Activated naive CD8-positive, alpha-beta T cell treated with anti-CD3 and anti-CD28 coated beads, Interleukin-2, amount 10 ng/mL, durations not matched to agents 7 days and 5 days (primary cell): ENCODE measurements around the gene SGPP1. TPM values are rescaled to one million over a fixed set of nuclear protein-coding genes. Genes with fewer than 3 reads are reported as not detected.
A peak's percentile ranks its signal among the peaks of the same experiment; 100 is the strongest.
"Not testable (repeated sequence)": the region's sequence is repeated elsewhere in the genome, so short reads cannot be mapped to it uniquely, and the experiment has no call there.

Experiments used
- ATAC-seq: fragments of 150-1000 bp; cut with Tn5 transposase; one replicate; pipeline ENCODE4 v1.10.0; 2021; ENCODE audit warnings: low read depth, moderate library complexity
- POLR2A ChIA-PET: fragments of 350-600 bp; sonication (Branson Sonifier 250); formaldehyde crosslinking; loops from one replicate; lab custom pipeline; 2021; ENCODE audit warnings: antibody characterized with exemption; lab: Charles Lee
- DNase-seq: peaks from one replicate; pipeline ENCODE4 v3.0.0; 2021
- H3K27ac Mint-ChIP-seq: one replicate; pipeline ENCODE4 v1.8.0; 2022; ENCODE audit warnings: mild to moderate bottlenecking, mixed read lengths
- H3K27me3 Mint-ChIP-seq: one replicate; pipeline ENCODE4 v1.8.0; 2022; ENCODE audit warnings: mild to moderate bottlenecking, moderate library complexity, mixed read lengths
- H3K36me3 Mint-ChIP-seq: one replicate; pipeline ENCODE4 v1.8.0; 2021; ENCODE audit warnings: mild to moderate bottlenecking, mixed read lengths
- H3K4me1 Mint-ChIP-seq: one replicate; pipeline ENCODE4 v1.8.0; 2021; ENCODE audit warnings: mixed read lengths
- H3K4me3 Mint-ChIP-seq: one replicate; pipeline ENCODE4 v1.8.0; 2022; ENCODE audit warnings: mild to moderate bottlenecking, moderate library complexity, mixed read lengths
- H3K9me3 Mint-ChIP-seq: one replicate; pipeline ENCODE4 v1.8.0; 2021; ENCODE audit warnings: mixed read lengths
- total RNA-seq, 2 experiments: library from RNA; stranded (reverse); gene quantifications; one replicate each; pipeline ENCODE4 v1.2.3, GENCODE V29; 2021

The SGPP1 gene
- total RNA-seq, 2 experiments from 2014 or later = 14.7 to 15.7 TPM

GRCh38 chr14:63713764-63714163 lies 14.1 kb downstream of the SGPP1 start:
- Mint-ChIP-seq H3K9me3 (peaks cover 9% of the 10 kb centered on the region), H3K27ac (no peak overlapping the region), H3K27me3 (no peaks in the 10 kb centered on the region), H3K36me3 (peaks cover 35% of the 10 kb centered on the region), H3K4me1 (peaks cover 19% of the 10 kb centered on the region), H3K4me3 (no peak overlapping the region)
- POLR2A ChIA-PET = interaction anchor here (1.8 kb wide), 1 partner anchor 12 kb away, joined by 6 read pairs; no protein-coding TSS in a partner anchor
- ATAC-seq (no peak), DNase-seq (no peak)

GRCh38 chr14:63713058-63713457 lies 14.8 kb downstream of the SGPP1 start:
- H3K4me1 Mint-ChIP-seq = peaks cover 19% of the 10 kb centered on the region
- H3K27ac Mint-ChIP-seq = peak overlapping the region; percentile 74
- no peaks in the 10 kb centered on the region for H3K27me3 Mint-ChIP-seq
- peaks cover 33% of the 10 kb centered on the region for H3K36me3 Mint-ChIP-seq
- H3K9me3 Mint-ChIP-seq = peaks cover 8% of the 10 kb centered on the region
- ATAC-seq (no peak), DNase-seq (no peak)
- peak overlapping the region; percentile 5 for H3K4me3 Mint-ChIP-seq
- POLR2A ChIA-PET = interaction anchor here (1.4 to 1.8 kb wide), 2 partner anchors 13 to 14 kb away, joined by 6 to 10 read pairs; partner anchors contain the start of gene SGPP1

- no peak for ATAC-seq
- Mint-ChIP-seq H3K27me3 (no peaks in the 10 kb centered on the region), H3K36me3 (peaks cover 28% of the 10 kb centered on the region), H3K9me3 (peaks cover 4% of the 10 kb centered on the region), H3K4me3 (peak overlapping the region; percentile 73), H3K4me1 (peaks cover 19% of the 10 kb centered on the region), H3K27ac (peak overlapping the region; percentile 87)
- POLR2A ChIA-PET = interaction anchor here (0.7 to 1.4 kb wide), 2 partner anchors 15 to 21 kb away, joined by 3 to 10 read pairs; partner anchors contain the start of gene SGPP1
- no peak for DNase-seq
Observed at GRCh38 chr14:63712123-63712522, 15.7 kb downstream of the SGPP1 start.

GRCh38 chr14:63710497-63710896 lies 17.4 kb downstream of the SGPP1 start:
- Mint-ChIP-seq H3K36me3 (peaks cover 19% of the 10 kb centered on the region), H3K4me1 (peaks cover 19% of the 10 kb centered on the region), H3K27me3 (no peaks in the 10 kb centered on the region), H3K27ac (no peak overlapping the region), H3K4me3 (no peak overlapping the region), H3K9me3 (no peaks in the 10 kb centered on the region)
- no peak for DNase-seq
- no peak for ATAC-seq
- POLR2A ChIA-PET = interaction anchor here (0.9 to 1.3 kb wide), 2 partner anchors 10 to 16 kb away, joined by 3 to 4 read pairs; no protein-coding TSS in a partner anchor

- Mint-ChIP-seq H3K36me3 (peaks cover 20% of the 10 kb centered on the region), H3K9me3 (no peaks in the 10 kb centered on the region), H3K27me3 (no peaks in the 10 kb centered on the region), H3K4me3 (no peak overlapping the region), H3K27ac (no peak overlapping the region), H3K4me1 (peaks cover 19% of the 10 kb centered on the region)
- DNase-seq (no peak), ATAC-seq (no peak)
- POLR2A ChIA-PET = interaction anchor here (1.3 kb wide), 1 partner anchor 17 kb away, joined by 4 read pairs; no protein-coding TSS in a partner anchor
Observed at GRCh38 chr14:63709589-63709988, 18.3 kb downstream of the SGPP1 start.

GRCh38 chr14:63707216-63707615 lies 20.6 kb downstream of the SGPP1 start:
- peaks cover 13% of the 10 kb centered on the region for H3K36me3 Mint-ChIP-seq
- no peak for ATAC-seq
- no peak for DNase-seq
- POLR2A ChIA-PET = interaction anchor here (0.7 kb wide), 1 partner anchor 11 kb away, joined by 3 read pairs; no protein-coding TSS in a partner anchor
- no peak overlapping the region for H3K4me3 Mint-ChIP-seq
- H3K4me1 Mint-ChIP-seq = peaks cover 7% of the 10 kb centered on the region
- no peaks in the 10 kb centered on the region for H3K9me3 Mint-ChIP-seq
- no peak overlapping the region for H3K27ac Mint-ChIP-seq
- no peaks in the 10 kb centered on the region for H3K27me3 Mint-ChIP-seq

GRCh38 chr14:63705561-63706070 lies 22.2 kb downstream of the SGPP1 start:
- H3K27me3 Mint-ChIP-seq = no peaks in the 10 kb centered on the region
- H3K4me3 Mint-ChIP-seq = no peak overlapping the region
- POLR2A ChIA-PET = no interaction called here
- H3K36me3 Mint-ChIP-seq = peaks cover 18% of the 10 kb centered on the region
- DNase-seq (no peak), ATAC-seq (no peak)
- no peaks in the 10 kb centered on the region for H3K9me3 Mint-ChIP-seq
- H3K27ac Mint-ChIP-seq = no peak overlapping the region
- peaks cover 8% of the 10 kb centered on the region for H3K4me1 Mint-ChIP-seq

- H3K9me3 Mint-ChIP-seq, H3K27ac Mint-ChIP-seq, H3K4me3 Mint-ChIP-seq, POLR2A ChIA-PET, DNase-seq, ATAC-seq, H3K27me3 Mint-ChIP-seq: not testable (repeated sequence)
- peaks cover 34% of the 10 kb centered on the region for H3K36me3 Mint-ChIP-seq
- H3K4me1 Mint-ChIP-seq = peaks cover 14% of the 10 kb centered on the region
Observed at GRCh38 chr14:63702530-63702929, 25.3 kb downstream of the SGPP1 start.

- POLR2A ChIA-PET = no interaction called here
- H3K36me3 Mint-ChIP-seq = peaks cover 39% of the 10 kb centered on the region
- no peaks in the 10 kb centered on the region for H3K27me3 Mint-ChIP-seq
- H3K27ac Mint-ChIP-seq = no peak overlapping the region
- no peak for ATAC-seq
- no peaks in the 10 kb centered on the region for H3K9me3 Mint-ChIP-seq
- DNase-seq = no peak
- peaks cover 20% of the 10 kb centered on the region for H3K4me1 Mint-ChIP-seq
- no peak overlapping the region for H3K4me3 Mint-ChIP-seq
Observed at GRCh38 chr14:63701606-63702299, 26.1 kb downstream of the SGPP1 start.

- ATAC-seq (no peak), DNase-seq (no peak)
- no peaks in the 10 kb centered on the region for H3K27me3 Mint-ChIP-seq
- POLR2A ChIA-PET = interaction anchor here (0.6 kb wide), 1 partner anchor 14 kb away, joined by 4 read pairs; no protein-coding TSS in a partner anchor
- H3K36me3 Mint-ChIP-seq = peaks cover 26% of the 10 kb centered on the region
- H3K4me1 Mint-ChIP-seq = peaks cover 8% of the 10 kb centered on the region
- no peak overlapping the region for H3K4me3 Mint-ChIP-seq
- no peaks in the 10 kb centered on the region for H3K9me3 Mint-ChIP-seq
- no peak overlapping the region for H3K27ac Mint-ChIP-seq
Observed at GRCh38 chr14:63692310-63693020, 35.4 kb downstream of the SGPP1 start.

GRCh38 chr14:63689132-63689531 lies 38.7 kb downstream of the SGPP1 start:
- ATAC-seq = no peak
- POLR2A ChIA-PET = no interaction called here
- H3K27me3 Mint-ChIP-seq = no peaks in the 10 kb centered on the region
- peaks cover 3% of the 10 kb centered on the region for H3K4me1 Mint-ChIP-seq
- H3K27ac Mint-ChIP-seq = no peak overlapping the region
- no peak overlapping the region for H3K4me3 Mint-ChIP-seq
- H3K9me3 Mint-ChIP-seq = no peaks in the 10 kb centered on the region
- peaks cover 21% of the 10 kb centered on the region for H3K36me3 Mint-ChIP-seq
- DNase-seq = no peak

- Mint-ChIP-seq H3K4me1 (peaks cover 1% of the 10 kb centered on the region), H3K4me3 (no peak overlapping the region), H3K9me3 (no peaks in the 10 kb centered on the region), H3K27ac (no peak overlapping the region), H3K27me3 (no peaks in the 10 kb centered on the region), H3K36me3 (peaks cover 18% of the 10 kb centered on the region)
- ATAC-seq (no peak), DNase-seq (no peak)
- POLR2A ChIA-PET = no interaction called here
Observed at GRCh38 chr14:63686926-63687325, 40.9 kb downstream of the SGPP1 start.

GRCh38 chr14:63685401-63685800 lies 42.5 kb downstream of the SGPP1 start:
- Mint-ChIP-seq H3K27ac (no peak overlapping the region), H3K4me1 (peaks cover 1% of the 10 kb centered on the region), H3K4me3 (no peak overlapping the region), H3K9me3 (no peaks in the 10 kb centered on the region), H3K36me3 (peaks cover 22% of the 10 kb centered on the region), H3K27me3 (no peaks in the 10 kb centered on the region)
- DNase-seq (no peak), ATAC-seq (no peak)
- POLR2A ChIA-PET = interaction anchor here (0.7 kb wide), 1 partner anchor 19 kb away, joined by 3 read pairs; no protein-coding TSS in a partner anchor
